Ascending aorta (tissue), 2 donors: ENCODE measurements around the gene FAM83F. TPM values are rescaled to one million over a fixed set of nuclear protein-coding genes. Genes with fewer than 3 reads are reported as not detected.
A peak's percentile ranks its signal among the peaks of the same experiment; 100 is the strongest.

ENCODE experiments used
- DNase-seq, 2 donors: peaks; one replicate each; pipeline ENCODE4 v3.0.0-alpha.2; 2019; ENCODE audit warnings: low spot score in 2 of 2
- H3K27ac ChIP-seq, 2 donors: fragments of 200-600 bp; sonication (generic); one replicate each; pipeline ENCODE4 v1.5.1; 2016 to 2017; ENCODE audit warnings: mild to moderate bottlenecking in 1 of 2
- H3K27me3 ChIP-seq: fragments of 200-600 bp; sonication (generic); one replicate; pipeline ENCODE4 v1.5.1; 2017
- H3K36me3 ChIP-seq, 2 donors: fragments of 200-600 bp; sonication (generic); one replicate each; pipeline ENCODE4 v1.5.1; 2016
- H3K4me1 ChIP-seq, 2 donors: fragments of 200-600 bp; sonication (generic); one replicate each; pipeline ENCODE4 v1.5.1; 2016 to 2017; ENCODE audit warnings: mild to moderate bottlenecking in 1 of 2
- H3K4me3 ChIP-seq, 2 donors: fragments of 200-600 bp; sonication (generic); one replicate each; pipeline ENCODE4 v1.5.1; 2016 to 2017; ENCODE audit warnings: mild to moderate bottlenecking in 1 of 2
- H3K9me3 ChIP-seq, 2 donors: fragments of 200-600 bp; sonication (generic); one replicate each; pipeline ENCODE4 v1.5.1; 2016
- CTCF ChIP-seq, 3 experiments: fragments of 200-600 bp in 2 of 3; fragments of 450-650 bp in 1 of 3; sonication (generic) in 2 of 3; IDR thresholded peaks; one replicate each; pipeline ENCODE4 v1.5.1; 2016 to 2019; ENCODE audit warnings: antibody characterized with exemption in 3 of 3, mild to moderate bottlenecking in 1 of 3, moderate library complexity in 1 of 3
- intact Hi-C: fragments of 100-400 bp; cut with DNase I; formaldehyde crosslinking; loops from one replicate; pipeline ENCODE4 v1.15.1; 2023
- total RNA-seq: library from RNA; depleted of rRNA; stranded (reverse); fragments of >200 nt; gene quantifications from one replicate; pipeline ENCODE4 v1.1.0, GENCODE V29; 2016

The FAM83F gene
- total RNA-seq, 1 donor from 2014 or later, result not detected

GRCh38 chr22:39952347-39952746 is 42.4 kb upstream of the FAM83F start:
- Histone ChIP-seq H3K4me3 (no peak overlapping the region), H3K4me1 (no peaks in the 10 kb centered on the region), H3K9me3 (no peaks in the 10 kb centered on the region), H3K36me3 (no peaks in the 10 kb centered on the region), H3K27me3 (no peaks in the 10 kb centered on the region), H3K27ac (no peak overlapping the region)
- no peak for TF ChIP-seq CTCF (IDR thresholded peaks at IDR 0.05)
- intact Hi-C loops, result no loop called here
- peak in 1 of 2 donors; percentile 25 for DNase-seq

GRCh38 chr22:39953101-39953500 is 41.7 kb upstream of the FAM83F start:
- Histone ChIP-seq H3K4me3 (no peak overlapping the region), H3K9me3 (no peaks in the 10 kb centered on the region), H3K27ac (no peak overlapping the region), H3K4me1 (no peaks in the 10 kb centered on the region), H3K27me3 (no peaks in the 10 kb centered on the region), H3K36me3 (no peaks in the 10 kb centered on the region)
- DNase-seq, result peak in 1 of 2 donors; percentile 3
- intact Hi-C loops, result no loop called here
- no peak for TF ChIP-seq CTCF (IDR thresholded peaks at IDR 0.05)

- H3K4me1 ChIP-seq, result no peaks in the 10 kb centered on the region
- no peaks in the 10 kb centered on the region for H3K36me3 ChIP-seq
- no peak overlapping the region for H3K27ac ChIP-seq
- no peak overlapping the region for H3K4me3 ChIP-seq
- DNase-seq, result no peak
- no peak for TF ChIP-seq CTCF (IDR thresholded peaks at IDR 0.05)
- H3K9me3 ChIP-seq, result no peaks in the 10 kb centered on the region
- no peaks in the 10 kb centered on the region for H3K27me3 ChIP-seq
- intact Hi-C loops, result no loop called here
Measured at GRCh38 chr22:39954584-39955055, 40.1 kb upstream of the FAM83F start.

- intact Hi-C loops, result no loop called here
- Histone ChIP-seq H3K9me3 (no peaks in the 10 kb centered on the region), H3K4me1 (no peaks in the 10 kb centered on the region), H3K36me3 (no peaks in the 10 kb centered on the region), H3K27ac (no peak overlapping the region), H3K27me3 (no peaks in the 10 kb centered on the region), H3K4me3 (no peak overlapping the region)
- no peak for TF ChIP-seq CTCF (IDR thresholded peaks at IDR 0.05)
- no peak for DNase-seq
Measured at GRCh38 chr22:39955675-39956074, 39.1 kb upstream of the FAM83F start.

- intact Hi-C loops, result no loop called here
- Histone ChIP-seq H3K4me3 (no peak overlapping the region), H3K27ac (no peak overlapping the region), H3K36me3 (no peaks in the 10 kb centered on the region), H3K27me3 (no peaks in the 10 kb centered on the region), H3K9me3 (no peaks in the 10 kb centered on the region), H3K4me1 (no peaks in the 10 kb centered on the region)
- no peak for TF ChIP-seq CTCF (IDR thresholded peaks at IDR 0.05)
- no peak for DNase-seq
Measured at GRCh38 chr22:39956932-39957664, 37.7 kb upstream of the FAM83F start.
